Measurements from ENCODE around the gene GCAT. TPM values are rescaled to one million over a fixed set of nuclear protein-coding genes. Genes with fewer than 3 reads are reported as not detected.

The GCAT gene
- polyA plus RNA-seq, 1 experiment: 8.9 TPM

DNA sequence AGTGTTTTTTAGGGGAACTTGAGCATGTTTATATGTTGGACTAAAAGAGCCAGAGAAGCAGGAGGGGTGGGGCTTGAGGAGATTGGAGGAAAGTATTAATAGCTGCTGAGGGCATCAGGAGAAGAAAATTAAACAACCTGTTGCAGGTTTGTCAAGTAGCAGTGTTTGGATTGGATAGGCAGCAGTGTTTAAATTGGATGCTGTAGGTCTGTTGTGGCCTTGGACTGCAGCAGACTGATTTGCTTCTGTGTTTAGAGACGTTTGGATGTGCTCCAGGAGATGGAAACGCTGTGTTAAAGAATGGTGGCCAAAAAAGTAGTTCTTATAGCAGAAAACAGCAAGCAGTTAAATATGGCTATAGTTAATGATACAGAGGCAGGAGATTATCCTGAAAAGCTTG is 47.2 kb downstream of the GCAT start:
- no peak for DNase-seq (ENCODE audit: low read depth, low spot score)
- ChIA-PET CTCF (interaction anchor here (1.9 to 4.9 kb wide), 2 partner anchors 8 to 37 kb away, joined by 10 to 57 read pairs; no protein-coding TSS in a partner anchor), POLR2A (no interaction called here)
- Histone ChIP-seq H3K27me3 (ENCODE audit: control insufficient read depth, insufficient read depth, low read length) (no peaks in the 10 kb centered on the region), H3K27ac (ENCODE audit: low read depth, low read length) (no peak overlapping the region), H3K9me3 (ENCODE audit: control insufficient read depth, insufficient read depth, low read length) (no peaks in the 10 kb centered on the region), H3K4me3 (ENCODE audit: low read depth, low read length) (no peak overlapping the region)
- TF ChIP-seq, protein P1, sequence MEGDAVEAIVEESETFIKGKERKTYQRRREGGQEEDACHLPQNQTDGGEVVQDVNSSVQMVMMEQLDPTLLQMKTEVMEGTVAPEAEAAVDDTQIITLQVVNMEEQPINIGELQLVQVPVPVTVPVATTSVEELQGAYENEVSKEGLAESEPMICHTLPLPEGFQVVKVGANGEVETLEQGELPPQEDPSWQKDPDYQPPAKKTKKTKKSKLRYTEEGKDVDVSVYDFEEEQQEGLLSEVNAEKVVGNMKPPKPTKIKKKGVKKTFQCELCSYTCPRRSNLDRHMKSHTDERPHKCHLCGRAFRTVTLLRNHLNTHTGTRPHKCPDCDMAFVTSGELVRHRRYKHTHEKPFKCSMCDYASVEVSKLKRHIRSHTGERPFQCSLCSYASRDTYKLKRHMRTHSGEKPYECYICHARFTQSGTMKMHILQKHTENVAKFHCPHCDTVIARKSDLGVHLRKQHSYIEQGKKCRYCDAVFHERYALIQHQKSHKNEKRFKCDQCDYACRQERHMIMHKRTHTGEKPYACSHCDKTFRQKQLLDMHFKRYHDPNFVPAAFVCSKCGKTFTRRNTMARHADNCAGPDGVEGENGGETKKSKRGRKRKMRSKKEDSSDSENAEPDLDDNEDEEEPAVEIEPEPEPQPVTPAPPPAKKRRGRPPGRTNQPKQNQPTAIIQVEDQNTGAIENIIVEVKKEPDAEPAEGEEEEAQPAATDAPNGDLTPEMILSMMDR (IDR thresholded peaks at IDR 0.05; ENCODE audit: low read depth, low read length): no peak

DNA sequence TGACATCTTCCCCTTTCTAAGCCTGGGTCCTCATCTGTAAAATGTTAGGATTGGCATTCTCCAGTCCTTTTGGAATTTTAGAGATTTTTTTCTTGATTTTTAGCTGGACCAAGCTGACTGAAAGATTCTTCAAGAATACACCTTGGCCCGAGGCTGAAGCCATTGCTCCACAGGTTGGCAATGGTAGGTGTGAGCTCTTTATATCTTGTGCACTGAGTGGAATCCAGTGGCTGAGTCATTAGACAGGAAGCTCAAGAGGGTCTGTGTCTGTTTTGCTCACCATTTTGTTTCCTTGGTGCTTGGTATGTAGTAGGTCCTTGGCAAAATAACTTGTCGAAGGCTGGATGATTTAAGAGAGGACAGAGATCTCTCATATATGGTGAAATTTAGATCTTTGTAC is 47.7 kb downstream of the GCAT start:
- Histone ChIP-seq H3K27me3 (ENCODE audit: control insufficient read depth, insufficient read depth, low read length) (no peaks in the 10 kb centered on the region), H3K27ac (ENCODE audit: low read depth, low read length) (no peak overlapping the region), H3K9me3 (ENCODE audit: control insufficient read depth, insufficient read depth, low read length) (no peaks in the 10 kb centered on the region), H3K4me3 (ENCODE audit: low read depth, low read length) (no peak overlapping the region)
- TF ChIP-seq, protein P1 (IDR thresholded peaks at IDR 0.05; ENCODE audit: low read depth, low read length): no peak
- POLR2A ChIA-PET: no interaction called here
- CTCF ChIA-PET: interaction anchor here (1.9 to 4.9 kb wide), 2 partner anchors 8 to 38 kb away, joined by 10 to 57 read pairs; no protein-coding TSS in a partner anchor
- DNase-seq (ENCODE audit: low read depth, low spot score): no peak

DNA sequence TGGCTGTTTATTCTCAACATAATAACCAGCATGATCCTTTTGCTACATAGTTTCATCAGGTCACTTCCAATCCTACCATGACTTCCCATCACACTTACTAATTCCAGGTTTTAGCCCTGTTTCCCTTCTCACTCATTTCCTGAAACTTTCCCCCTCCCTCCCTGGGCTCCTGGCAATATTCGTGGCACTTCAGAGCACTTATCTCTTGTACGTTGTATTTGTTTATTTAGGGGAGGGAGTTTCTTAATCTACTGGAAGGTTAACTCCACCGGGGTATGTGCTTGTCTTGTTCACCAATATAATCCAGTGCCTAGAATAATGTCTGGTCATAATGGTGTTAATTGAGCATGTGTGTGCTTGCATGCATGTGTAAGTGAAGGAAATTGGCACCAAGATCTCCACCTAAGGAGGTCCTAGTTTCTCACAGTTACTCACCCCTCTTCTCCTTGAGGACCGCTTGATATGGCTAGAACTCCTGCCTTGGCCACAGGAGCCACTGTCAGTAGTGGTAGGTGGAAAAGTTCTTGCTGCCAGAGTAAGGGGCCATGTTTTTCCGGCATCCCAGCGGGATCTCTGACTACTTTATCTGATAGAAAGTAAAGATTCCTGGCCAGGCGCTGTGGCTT is 53.2 kb downstream of the GCAT start:
- Histone ChIP-seq H3K27ac (ENCODE audit: low read depth, low read length) (no peak overlapping the region), H3K27me3 (ENCODE audit: control insufficient read depth, insufficient read depth, low read length) (no peaks in the 10 kb centered on the region), H3K4me3 (ENCODE audit: low read depth, low read length) (no peak overlapping the region), H3K9me3 (ENCODE audit: control insufficient read depth, insufficient read depth, low read length) (no peaks in the 10 kb centered on the region)
- no peak for DNase-seq (ENCODE audit: low read depth, low spot score)
- POLR2A ChIA-PET: interaction anchor here (1.0 kb wide), 1 partner anchor 42 kb away, joined by 3 read pairs; no protein-coding TSS in a partner anchor
- TF ChIP-seq, protein P1 (IDR thresholded peaks at IDR 0.05; ENCODE audit: low read depth, low read length): no peak
- CTCF ChIA-PET: interaction anchor here (1.2 to 3.9 kb wide), 7 partner anchors 11 to 105 kb away, joined by 3 to 133 read pairs (median 11); partner anchors contain the start of gene EIF3L

DNA sequence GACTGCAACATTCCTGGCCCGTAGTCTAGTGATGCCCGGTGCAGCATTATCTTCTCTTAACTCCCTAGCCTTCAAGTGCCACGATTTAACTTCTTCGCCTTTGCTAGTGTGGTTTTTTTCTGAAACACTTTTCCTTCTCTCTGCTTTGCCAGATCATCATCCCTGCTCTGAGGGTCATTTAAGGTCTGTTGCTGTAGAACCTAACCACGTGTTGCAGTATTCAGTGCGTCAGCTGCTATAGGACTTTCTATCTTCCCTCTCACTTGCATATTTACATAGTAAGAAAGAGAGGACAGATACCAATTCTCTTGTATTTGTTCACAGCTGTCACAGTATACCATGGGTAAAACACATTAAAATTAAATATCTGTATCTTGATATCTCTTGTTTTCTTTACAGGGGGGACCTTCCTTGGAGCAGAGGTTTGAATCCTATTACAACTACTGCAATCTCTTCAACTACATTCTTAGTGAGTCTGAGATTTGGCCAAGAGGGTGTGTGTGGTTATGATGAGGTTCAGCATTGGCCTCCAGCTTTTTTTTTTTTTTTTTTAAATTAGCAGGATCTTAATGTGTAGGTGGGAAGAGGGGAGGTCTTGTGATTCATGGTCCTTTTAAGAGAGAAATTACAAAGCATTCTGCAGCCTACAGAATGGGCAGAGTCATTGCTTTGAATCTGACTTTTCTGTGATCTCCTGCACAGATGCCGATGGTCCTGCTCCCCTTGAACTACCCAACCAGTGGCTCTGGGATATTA is 55.0 kb downstream of the GCAT start:
- DNase-seq (ENCODE audit: low read depth, low spot score): no peak
- CTCF ChIA-PET: interaction anchor here (0.6 to 3.9 kb wide), 39 partner anchors 9 to 1541 kb away, joined by 3 to 133 read pairs (median 5); partner anchors contain the start of genes ANKRD54, GALR3 and GCAT
- POLR2A ChIA-PET: interaction anchor here (0.6 to 1.6 kb wide), 5 partner anchors 18 to 332 kb away, joined by 3 to 15 read pairs (median 5); no protein-coding TSS in a partner anchor
- no peaks in the 10 kb centered on the region for H3K27me3 ChIP-seq (ENCODE audit: control insufficient read depth, insufficient read depth, low read length)
- no peak overlapping the region for H3K4me3 ChIP-seq (ENCODE audit: low read depth, low read length)
- H3K9me3 ChIP-seq (ENCODE audit: control insufficient read depth, insufficient read depth, low read length): no peaks in the 10 kb centered on the region
- H3K27ac ChIP-seq (ENCODE audit: low read depth, low read length): no peak overlapping the region
- TF ChIP-seq, protein P1 (IDR thresholded peaks at IDR 0.05; ENCODE audit: low read depth, low read length): no peak

DNA sequence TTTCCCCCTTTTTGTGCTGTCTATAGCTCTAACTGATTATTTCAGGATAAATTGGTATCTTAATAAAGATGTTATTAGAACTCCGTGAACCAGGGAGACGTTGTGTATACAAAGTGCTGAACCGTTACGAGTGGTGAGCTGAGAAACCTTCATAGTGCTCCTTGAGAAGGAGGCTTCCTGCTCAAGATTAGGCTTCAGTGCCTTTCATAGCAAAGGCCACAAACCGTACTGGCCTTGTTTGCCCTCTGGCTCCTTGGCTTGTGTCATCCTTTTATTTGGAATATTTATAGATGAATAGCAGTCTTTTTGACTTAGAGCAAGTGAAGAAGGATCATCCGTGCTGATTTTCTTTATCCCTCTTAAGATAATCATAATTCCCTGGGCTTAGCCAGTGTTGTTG is 57.8 kb downstream of the GCAT start:
- Histone ChIP-seq H3K9me3 (ENCODE audit: control insufficient read depth, insufficient read depth, low read length) (no peaks in the 10 kb centered on the region), H3K27me3 (ENCODE audit: control insufficient read depth, insufficient read depth, low read length) (no peaks in the 10 kb centered on the region), H3K27ac (ENCODE audit: low read depth, low read length) (no peak overlapping the region), H3K4me3 (ENCODE audit: low read depth, low read length) (no peak overlapping the region)
- POLR2A ChIA-PET: no interaction called here
- CTCF ChIA-PET: interaction anchor here (1.3 kb wide), 1 partner anchor 48 kb away, joined by 9 read pairs; no protein-coding TSS in a partner anchor
- no peak for DNase-seq (ENCODE audit: low read depth, low spot score)
- TF ChIP-seq, protein P1 (IDR thresholded peaks at IDR 0.05; ENCODE audit: low read depth, low read length): no peak

All from AG04450 (cell line).